Breast epithelium (tissue), 3 donors: ENCODE data around the gene TMEM254.

Experiments
- POLR2A ChIP-seq: fragments of 450-650 bp; IDR thresholded peaks from one replicate; pipeline ENCODE4 v1.6.1; 2016; ENCODE audit warnings: antibody characterized with exemption, mild to moderate bottlenecking, moderate library complexity
- TF ChIP-seq, protein P1 (sequence below), 3 donors: fragments of 450-650 bp; IDR thresholded peaks; one replicate each; pipeline ENCODE4 v1.5.1; 2016 to 2017; ENCODE audit warnings: antibody characterized with exemption in 3 of 3, mild to moderate bottlenecking in 3 of 3, moderate library complexity in 3 of 3

DNA sequence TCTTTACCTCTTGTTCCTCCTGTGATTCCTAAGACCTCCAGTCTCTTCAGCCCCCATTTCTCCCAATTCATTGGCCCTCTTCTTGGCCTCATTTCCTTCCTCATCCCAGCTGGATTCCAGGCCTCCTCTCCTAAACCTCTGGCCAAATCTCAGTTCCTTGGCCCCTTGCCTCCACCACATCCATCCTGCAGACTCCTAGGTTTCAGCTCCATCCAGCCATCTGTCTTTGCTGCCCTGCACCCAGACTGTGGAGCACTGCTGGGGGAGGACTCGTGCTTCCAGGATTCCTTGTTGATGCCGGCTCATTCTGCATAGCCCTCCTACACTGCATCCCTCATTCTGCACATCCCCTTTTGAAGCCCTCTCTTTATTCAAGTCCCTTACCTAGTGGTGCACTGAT lies 60.8 kb downstream of the TMEM254 start:
- TF ChIP-seq POLR2A: no peak
- TF ChIP-seq, protein P1, sequence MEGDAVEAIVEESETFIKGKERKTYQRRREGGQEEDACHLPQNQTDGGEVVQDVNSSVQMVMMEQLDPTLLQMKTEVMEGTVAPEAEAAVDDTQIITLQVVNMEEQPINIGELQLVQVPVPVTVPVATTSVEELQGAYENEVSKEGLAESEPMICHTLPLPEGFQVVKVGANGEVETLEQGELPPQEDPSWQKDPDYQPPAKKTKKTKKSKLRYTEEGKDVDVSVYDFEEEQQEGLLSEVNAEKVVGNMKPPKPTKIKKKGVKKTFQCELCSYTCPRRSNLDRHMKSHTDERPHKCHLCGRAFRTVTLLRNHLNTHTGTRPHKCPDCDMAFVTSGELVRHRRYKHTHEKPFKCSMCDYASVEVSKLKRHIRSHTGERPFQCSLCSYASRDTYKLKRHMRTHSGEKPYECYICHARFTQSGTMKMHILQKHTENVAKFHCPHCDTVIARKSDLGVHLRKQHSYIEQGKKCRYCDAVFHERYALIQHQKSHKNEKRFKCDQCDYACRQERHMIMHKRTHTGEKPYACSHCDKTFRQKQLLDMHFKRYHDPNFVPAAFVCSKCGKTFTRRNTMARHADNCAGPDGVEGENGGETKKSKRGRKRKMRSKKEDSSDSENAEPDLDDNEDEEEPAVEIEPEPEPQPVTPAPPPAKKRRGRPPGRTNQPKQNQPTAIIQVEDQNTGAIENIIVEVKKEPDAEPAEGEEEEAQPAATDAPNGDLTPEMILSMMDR (IDR thresholded peaks at IDR 0.05): no peak
